ENCODE measurements around the gene SLC22A17. TPM values are rescaled to one million over a fixed set of nuclear protein-coding genes. Genes with fewer than 3 reads are reported as not detected.
A peak's percentile ranks its signal among the peaks of the same experiment; 100 is the strongest.
"Not testable (repeated sequence)": the region's sequence is repeated elsewhere in the genome, so short reads cannot be mapped to it uniquely, and the experiment has no call there.

The SLC22A17 gene
- total RNA-seq, 1 experiment from 2014 or later: 42.3 TPM

DNA sequence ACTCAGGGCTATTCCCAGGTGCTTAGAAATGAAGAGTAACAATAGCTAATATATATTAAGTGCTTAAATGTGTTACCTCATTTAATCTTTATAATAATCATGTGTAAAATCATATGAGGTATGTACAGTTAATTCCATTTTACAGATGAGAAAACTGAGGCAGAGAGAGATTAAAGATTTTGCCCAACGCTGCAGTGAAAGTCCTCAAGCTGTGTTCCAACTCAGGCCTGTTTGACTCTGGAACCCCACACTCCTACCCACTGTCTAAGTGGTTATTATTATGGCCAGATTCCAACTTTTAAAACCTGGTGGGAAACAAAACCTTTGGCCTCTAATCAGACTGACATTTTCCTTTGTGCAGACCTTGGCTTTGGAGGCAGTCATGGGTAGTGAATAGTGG, 34.3 kb upstream of the SLC22A17 start (continued):
- TF ChIP-seq TCF7 (CRISPR knock-in tag; IDR thresholded peaks at IDR 0.05; ENCODE audit: low read depth): no peak

DNA sequence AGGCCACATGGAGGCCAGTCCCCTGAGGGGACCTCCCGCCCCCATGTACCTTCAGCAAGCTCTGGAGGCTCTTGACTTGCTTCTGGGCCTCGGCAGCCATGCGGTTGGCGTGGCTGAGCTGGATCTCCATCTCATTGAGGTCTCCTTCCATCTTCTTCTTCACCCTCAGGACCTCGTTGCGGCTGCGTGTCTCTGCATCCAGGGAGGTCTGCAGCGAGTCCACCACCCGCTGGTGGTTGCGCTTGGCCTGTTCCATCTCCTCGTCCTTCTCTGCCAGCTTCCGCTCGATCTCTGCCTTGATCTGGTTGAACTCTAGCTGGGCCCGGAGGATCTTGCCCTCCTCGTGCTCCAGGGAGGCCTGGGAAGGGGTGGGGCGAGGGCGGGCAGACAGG, 33.6 kb upstream of the SLC22A17 start:
- H3K4me3 Mint-ChIP-seq; H3K27ac Mint-ChIP-seq; H3K36me3 Mint-ChIP-seq; DNase-seq (ENCODE audit: low spot score); H3K9me3 Mint-ChIP-seq; ATAC-seq; POLR2A ChIA-PET: not testable (repeated sequence)
- peaks cover 11% of the 10 kb centered on the region for H3K4me1 Mint-ChIP-seq
- peaks cover 38% of the 10 kb centered on the region for H3K27me3 Mint-ChIP-seq (ENCODE audit: low read depth)
- CTCF ChIA-PET: interaction anchor here (1.0 to 2.2 kb wide), 3 partner anchors 17 to 70 kb away, joined by 3 to 14 read pairs (median 4); no protein-coding TSS in a partner anchor

DNA sequence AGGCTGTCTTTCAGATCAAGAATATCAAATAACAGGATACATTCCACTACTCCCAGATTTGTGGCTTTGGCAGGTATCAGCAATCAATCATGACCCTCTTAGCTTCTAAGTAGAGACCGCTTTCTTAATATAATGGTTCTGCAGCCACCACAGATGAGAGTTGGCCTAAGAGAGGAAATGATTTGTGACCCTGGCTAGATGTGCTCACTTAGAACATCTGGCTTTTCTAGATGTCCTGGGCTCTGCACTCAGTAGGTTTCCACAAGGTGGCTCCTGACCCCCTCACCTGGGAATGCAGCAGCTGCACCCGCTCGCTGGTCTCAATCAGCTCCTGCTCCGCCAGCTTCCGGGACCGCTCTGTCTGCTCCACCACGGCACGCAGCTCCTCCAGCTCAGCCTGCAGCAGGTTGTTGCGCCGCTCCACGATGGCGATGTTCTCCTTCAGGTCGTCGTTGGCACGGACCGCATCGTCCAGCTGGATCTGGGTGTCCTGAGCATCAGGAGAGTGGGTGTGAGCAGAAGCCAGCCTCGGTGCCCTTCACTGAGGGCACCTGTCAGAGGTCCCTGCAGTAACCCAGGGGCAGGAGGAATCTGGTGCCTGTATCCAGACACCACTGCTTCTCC, 33.1 kb upstream of the SLC22A17 start:
- ATAC-seq (peak; percentile 43; the same call in 1 of the 2 replicates), DNase-seq (ENCODE audit: low spot score) (no peak)
- no peaks in the 10 kb centered on the region for H3K9me3 Mint-ChIP-seq
- no peak overlapping the region for H3K27ac Mint-ChIP-seq
- H3K4me1 Mint-ChIP-seq: peaks cover 11% of the 10 kb centered on the region
- H3K27me3 Mint-ChIP-seq (ENCODE audit: low read depth): peaks cover 38% of the 10 kb centered on the region
- no peaks in the 10 kb centered on the region for H3K36me3 Mint-ChIP-seq
- H3K4me3 Mint-ChIP-seq: no peak overlapping the region
- POLR2A ChIA-PET: no interaction called here
- CTCF ChIA-PET: interaction anchor here (1.0 to 2.2 kb wide), 3 partner anchors 17 to 71 kb away, joined by 3 to 14 read pairs (median 4); no protein-coding TSS in a partner anchor
- TF ChIP-seq, protein P1, sequence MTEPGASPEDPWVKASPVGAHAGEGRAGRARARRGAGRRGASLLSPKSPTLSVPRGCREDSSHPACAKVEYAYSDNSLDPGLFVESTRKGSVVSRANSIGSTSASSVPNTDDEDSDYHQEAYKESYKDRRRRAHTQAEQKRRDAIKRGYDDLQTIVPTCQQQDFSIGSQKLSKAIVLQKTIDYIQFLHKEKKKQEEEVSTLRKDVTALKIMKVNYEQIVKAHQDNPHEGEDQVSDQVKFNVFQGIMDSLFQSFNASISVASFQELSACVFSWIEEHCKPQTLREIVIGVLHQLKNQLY (CRISPR knock-in tag; IDR thresholded peaks at IDR 0.05): no peak
- TF ChIP-seq JUN (CRISPR knock-in tag; IDR thresholded peaks at IDR 0.05) (no peak), CBFB (CRISPR knock-in tag; IDR thresholded peaks at IDR 0.05; ENCODE audit: low read depth) (no peak), ETV6 (CRISPR knock-in tag; IDR thresholded peaks at IDR 0.05) (no peak), SP1 (CRISPR knock-in tag; conservative IDR thresholded peaks at IDR 0.05) (no peak), SMAD3 (CRISPR knock-in tag; IDR thresholded peaks at IDR 0.05; ENCODE audit: borderline replicate concordance) (no peak)
- TF ChIP-seq, protein P2, sequence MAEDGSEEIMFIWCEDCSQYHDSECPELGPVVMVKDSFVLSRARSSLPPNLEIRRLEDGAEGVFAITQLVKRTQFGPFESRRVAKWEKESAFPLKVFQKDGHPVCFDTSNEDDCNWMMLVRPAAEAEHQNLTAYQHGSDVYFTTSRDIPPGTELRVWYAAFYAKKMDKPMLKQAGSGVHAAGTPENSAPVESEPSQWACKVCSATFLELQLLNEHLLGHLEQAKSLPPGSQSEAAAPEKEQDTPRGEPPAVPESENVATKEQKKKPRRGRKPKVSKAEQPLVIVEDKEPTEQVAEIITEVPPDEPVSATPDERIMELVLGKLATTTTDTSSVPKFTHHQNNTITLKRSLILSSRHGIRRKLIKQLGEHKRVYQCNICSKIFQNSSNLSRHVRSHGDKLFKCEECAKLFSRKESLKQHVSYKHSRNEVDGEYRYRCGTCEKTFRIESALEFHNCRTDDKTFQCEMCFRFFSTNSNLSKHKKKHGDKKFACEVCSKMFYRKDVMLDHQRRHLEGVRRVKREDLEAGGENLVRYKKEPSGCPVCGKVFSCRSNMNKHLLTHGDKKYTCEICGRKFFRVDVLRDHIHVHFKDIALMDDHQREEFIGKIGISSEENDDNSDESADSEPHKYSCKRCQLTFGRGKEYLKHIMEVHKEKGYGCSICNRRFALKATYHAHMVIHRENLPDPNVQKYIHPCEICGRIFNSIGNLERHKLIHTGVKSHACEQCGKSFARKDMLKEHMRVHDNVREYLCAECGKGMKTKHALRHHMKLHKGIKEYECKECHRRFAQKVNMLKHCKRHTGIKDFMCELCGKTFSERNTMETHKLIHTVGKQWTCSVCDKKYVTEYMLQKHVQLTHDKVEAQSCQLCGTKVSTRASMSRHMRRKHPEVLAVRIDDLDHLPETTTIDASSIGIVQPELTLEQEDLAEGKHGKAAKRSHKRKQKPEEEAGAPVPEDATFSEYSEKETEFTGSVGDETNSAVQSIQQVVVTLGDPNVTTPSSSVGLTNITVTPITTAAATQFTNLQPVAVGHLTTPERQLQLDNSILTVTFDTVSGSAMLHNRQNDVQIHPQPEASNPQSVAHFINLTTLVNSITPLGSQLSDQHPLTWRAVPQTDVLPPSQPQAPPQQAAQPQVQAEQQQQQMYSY (CRISPR knock-in tag; IDR thresholded peaks at IDR 0.05): no peak
- TF ChIP-seq, protein P3, sequence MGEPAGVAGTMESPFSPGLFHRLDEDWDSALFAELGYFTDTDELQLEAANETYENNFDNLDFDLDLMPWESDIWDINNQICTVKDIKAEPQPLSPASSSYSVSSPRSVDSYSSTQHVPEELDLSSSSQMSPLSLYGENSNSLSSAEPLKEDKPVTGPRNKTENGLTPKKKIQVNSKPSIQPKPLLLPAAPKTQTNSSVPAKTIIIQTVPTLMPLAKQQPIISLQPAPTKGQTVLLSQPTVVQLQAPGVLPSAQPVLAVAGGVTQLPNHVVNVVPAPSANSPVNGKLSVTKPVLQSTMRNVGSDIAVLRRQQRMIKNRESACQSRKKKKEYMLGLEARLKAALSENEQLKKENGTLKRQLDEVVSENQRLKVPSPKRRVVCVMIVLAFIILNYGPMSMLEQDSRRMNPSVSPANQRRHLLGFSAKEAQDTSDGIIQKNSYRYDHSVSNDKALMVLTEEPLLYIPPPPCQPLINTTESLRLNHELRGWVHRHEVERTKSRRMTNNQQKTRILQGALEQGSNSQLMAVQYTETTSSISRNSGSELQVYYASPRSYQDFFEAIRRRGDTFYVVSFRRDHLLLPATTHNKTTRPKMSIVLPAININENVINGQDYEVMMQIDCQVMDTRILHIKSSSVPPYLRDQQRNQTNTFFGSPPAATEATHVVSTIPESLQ (CRISPR knock-in tag; IDR thresholded peaks at IDR 0.05): no peak
- TF ChIP-seq, protein P4, sequence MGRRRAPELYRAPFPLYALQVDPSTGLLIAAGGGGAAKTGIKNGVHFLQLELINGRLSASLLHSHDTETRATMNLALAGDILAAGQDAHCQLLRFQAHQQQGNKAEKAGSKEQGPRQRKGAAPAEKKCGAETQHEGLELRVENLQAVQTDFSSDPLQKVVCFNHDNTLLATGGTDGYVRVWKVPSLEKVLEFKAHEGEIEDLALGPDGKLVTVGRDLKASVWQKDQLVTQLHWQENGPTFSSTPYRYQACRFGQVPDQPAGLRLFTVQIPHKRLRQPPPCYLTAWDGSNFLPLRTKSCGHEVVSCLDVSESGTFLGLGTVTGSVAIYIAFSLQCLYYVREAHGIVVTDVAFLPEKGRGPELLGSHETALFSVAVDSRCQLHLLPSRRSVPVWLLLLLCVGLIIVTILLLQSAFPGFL (CRISPR knock-in tag; IDR thresholded peaks at IDR 0.05; ENCODE audit: borderline replicate concordance): no peak
- TF ChIP-seq, protein P5, sequence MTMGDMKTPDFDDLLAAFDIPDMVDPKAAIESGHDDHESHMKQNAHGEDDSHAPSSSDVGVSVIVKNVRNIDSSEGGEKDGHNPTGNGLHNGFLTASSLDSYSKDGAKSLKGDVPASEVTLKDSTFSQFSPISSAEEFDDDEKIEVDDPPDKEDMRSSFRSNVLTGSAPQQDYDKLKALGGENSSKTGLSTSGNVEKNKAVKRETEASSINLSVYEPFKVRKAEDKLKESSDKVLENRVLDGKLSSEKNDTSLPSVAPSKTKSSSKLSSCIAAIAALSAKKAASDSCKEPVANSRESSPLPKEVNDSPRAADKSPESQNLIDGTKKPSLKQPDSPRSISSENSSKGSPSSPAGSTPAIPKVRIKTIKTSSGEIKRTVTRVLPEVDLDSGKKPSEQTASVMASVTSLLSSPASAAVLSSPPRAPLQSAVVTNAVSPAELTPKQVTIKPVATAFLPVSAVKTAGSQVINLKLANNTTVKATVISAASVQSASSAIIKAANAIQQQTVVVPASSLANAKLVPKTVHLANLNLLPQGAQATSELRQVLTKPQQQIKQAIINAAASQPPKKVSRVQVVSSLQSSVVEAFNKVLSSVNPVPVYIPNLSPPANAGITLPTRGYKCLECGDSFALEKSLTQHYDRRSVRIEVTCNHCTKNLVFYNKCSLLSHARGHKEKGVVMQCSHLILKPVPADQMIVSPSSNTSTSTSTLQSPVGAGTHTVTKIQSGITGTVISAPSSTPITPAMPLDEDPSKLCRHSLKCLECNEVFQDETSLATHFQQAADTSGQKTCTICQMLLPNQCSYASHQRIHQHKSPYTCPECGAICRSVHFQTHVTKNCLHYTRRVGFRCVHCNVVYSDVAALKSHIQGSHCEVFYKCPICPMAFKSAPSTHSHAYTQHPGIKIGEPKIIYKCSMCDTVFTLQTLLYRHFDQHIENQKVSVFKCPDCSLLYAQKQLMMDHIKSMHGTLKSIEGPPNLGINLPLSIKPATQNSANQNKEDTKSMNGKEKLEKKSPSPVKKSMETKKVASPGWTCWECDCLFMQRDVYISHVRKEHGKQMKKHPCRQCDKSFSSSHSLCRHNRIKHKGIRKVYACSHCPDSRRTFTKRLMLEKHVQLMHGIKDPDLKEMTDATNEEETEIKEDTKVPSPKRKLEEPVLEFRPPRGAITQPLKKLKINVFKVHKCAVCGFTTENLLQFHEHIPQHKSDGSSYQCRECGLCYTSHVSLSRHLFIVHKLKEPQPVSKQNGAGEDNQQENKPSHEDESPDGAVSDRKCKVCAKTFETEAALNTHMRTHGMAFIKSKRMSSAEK (CRISPR knock-in tag; IDR thresholded peaks at IDR 0.05; ENCODE audit: borderline replicate concordance): no peak
- TF ChIP-seq, protein P6, sequence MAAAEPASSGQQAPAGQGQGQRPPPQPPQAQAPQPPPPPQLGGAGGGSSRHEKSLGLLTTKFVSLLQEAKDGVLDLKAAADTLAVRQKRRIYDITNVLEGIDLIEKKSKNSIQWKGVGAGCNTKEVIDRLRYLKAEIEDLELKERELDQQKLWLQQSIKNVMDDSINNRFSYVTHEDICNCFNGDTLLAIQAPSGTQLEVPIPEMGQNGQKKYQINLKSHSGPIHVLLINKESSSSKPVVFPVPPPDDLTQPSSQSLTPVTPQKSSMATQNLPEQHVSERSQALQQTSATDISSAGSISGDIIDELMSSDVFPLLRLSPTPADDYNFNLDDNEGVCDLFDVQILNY (CRISPR knock-in tag; IDR thresholded peaks at IDR 0.05): no peak
- TF ChIP-seq, protein P7, sequence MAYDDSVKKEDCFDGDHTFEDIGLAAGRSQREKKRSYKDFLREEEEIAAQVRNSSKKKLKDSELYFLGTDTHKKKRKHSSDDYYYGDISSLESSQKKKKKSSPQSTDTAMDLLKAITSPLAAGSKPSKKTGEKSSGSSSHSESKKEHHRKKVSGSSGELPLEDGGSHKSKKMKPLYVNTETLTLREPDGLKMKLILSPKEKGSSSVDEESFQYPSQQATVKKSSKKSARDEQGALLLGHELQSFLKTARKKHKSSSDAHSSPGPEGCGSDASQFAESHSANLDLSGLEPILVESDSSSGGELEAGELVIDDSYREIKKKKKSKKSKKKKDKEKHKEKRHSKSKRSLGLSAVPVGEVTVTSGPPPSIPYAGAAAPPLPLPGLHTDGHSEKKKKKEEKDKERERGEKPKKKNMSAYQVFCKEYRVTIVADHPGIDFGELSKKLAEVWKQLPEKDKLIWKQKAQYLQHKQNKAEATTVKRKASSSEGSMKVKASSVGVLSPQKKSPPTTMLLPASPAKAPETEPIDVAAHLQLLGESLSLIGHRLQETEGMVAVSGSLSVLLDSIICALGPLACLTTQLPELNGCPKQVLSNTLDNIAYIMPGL (CRISPR knock-in tag; IDR thresholded peaks at IDR 0.05): no peak
- TF ChIP-seq, protein P8, sequence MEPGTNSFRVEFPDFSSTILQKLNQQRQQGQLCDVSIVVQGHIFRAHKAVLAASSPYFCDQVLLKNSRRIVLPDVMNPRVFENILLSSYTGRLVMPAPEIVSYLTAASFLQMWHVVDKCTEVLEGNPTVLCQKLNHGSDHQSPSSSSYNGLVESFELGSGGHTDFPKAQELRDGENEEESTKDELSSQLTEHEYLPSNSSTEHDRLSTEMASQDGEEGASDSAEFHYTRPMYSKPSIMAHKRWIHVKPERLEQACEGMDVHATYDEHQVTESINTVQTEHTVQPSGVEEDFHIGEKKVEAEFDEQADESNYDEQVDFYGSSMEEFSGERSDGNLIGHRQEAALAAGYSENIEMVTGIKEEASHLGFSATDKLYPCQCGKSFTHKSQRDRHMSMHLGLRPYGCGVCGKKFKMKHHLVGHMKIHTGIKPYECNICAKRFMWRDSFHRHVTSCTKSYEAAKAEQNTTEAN (CRISPR knock-in tag; IDR thresholded peaks at IDR 0.05): no peak
